GM12874 (cell line): ENCODE data around the gene ERCC6L2.
A peak's percentile ranks its signal among the peaks of the same experiment; 100 is the strongest.

Experiments
- CTCF ChIP-seq: IDR thresholded peaks from 2 replicates; pipeline ENCODE4 v1.5.1; 2011; ENCODE audit warnings: low read depth, mild to moderate bottlenecking, control low read depth, low read length, moderate library complexity; ENCODE audit not compliant: insufficient read depth

Gene ERCC6L2

GRCh38 chr9:95903398-95903797 is 27.9 kb downstream of the ERCC6L2 start:
- no peak for TF ChIP-seq CTCF

- TF ChIP-seq CTCF, result peak; percentile 29; the same call in 1 of the 2 replicates
These were observed 32.3 kb downstream of the ERCC6L2 start for GRCh38 chr9:95907794-95908193.

- TF ChIP-seq CTCF, result no peak
These were observed 34.7 kb downstream of the ERCC6L2 start for GRCh38 chr9:95910023-95910707.

GRCh38 chr9:95910770-95911340 is 35.4 kb downstream of the ERCC6L2 start:
- TF ChIP-seq CTCF, result no peak

- no peak for TF ChIP-seq CTCF
These were observed 37.3 kb downstream of the ERCC6L2 start for GRCh38 chr9:95912773-95913172.

- no peak for TF ChIP-seq CTCF
These were observed 44.5 kb downstream of the ERCC6L2 start for GRCh38 chr9:95920017-95920416.

- TF ChIP-seq CTCF, result no peak
These were observed 48.3 kb downstream of the ERCC6L2 start for GRCh38 chr9:95923794-95924193.

GRCh38 chr9:95924987-95925386 is 49.5 kb downstream of the ERCC6L2 start:
- no peak for TF ChIP-seq CTCF
